Neural cell (in vitro differentiated cells): Measurements from ENCODE around the gene E4F1. TPM values are rescaled to one million over a fixed set of nuclear protein-coding genes. Genes with fewer than 3 reads are reported as not detected.

Source experiments
- H2AFZ ChIP-seq: fragments of 200-600, 300-800 bp; sonication (generic), shearing (Covaris generic); 2 replicates; pipeline ENCODE4 v1.6.0; 2014; ENCODE audit warnings: low read depth, mild to moderate bottlenecking, antibody characterized with exemption, low read length, moderate library complexity
- H3F3A ChIP-seq: fragments of 200-600 bp; shearing (Covaris generic); 2 replicates; pipeline ENCODE4 v1.6.1; 2016; ENCODE audit warnings: mild to moderate bottlenecking, moderate library complexity, mixed read lengths, antibody characterized with exemption, low read length; ENCODE audit not compliant: insufficient read depth, poor library complexity, severe bottlenecking
- H3K27ac ChIP-seq: fragments of 200-600, 300-800 bp; sonication (generic), shearing (Covaris generic); 2 replicates; pipeline ENCODE4 v1.5.1; 2014; ENCODE audit warnings: mild to moderate bottlenecking, low read length, moderate library complexity
- H3K27me3 ChIP-seq: fragments of 300-800, 200-600 bp; sonication (generic), shearing (Covaris generic); 2 replicates; pipeline ENCODE4 v1.6.0; 2014; ENCODE audit warnings: mild to moderate bottlenecking, low read depth, low read length, moderate library complexity; ENCODE audit not compliant: insufficient read depth
- H3K36me3 ChIP-seq: fragments of 300-800, 200-600 bp; sonication (generic), shearing (Covaris generic); 2 replicates; pipeline ENCODE4 v1.5.1; 2014; ENCODE audit warnings: mild to moderate bottlenecking, antibody characterized with exemption, low read length, moderate library complexity; ENCODE audit not compliant: insufficient read depth
- H3K4me2 ChIP-seq: fragments of 300-800, 200-600 bp; sonication (generic), shearing (Covaris generic); 2 replicates; pipeline ENCODE4 v1.6.0; 2014; ENCODE audit warnings: mild to moderate bottlenecking, low read length
- H3K4me3 ChIP-seq: fragments of 300-800, 200-600 bp; sonication (generic), shearing (Covaris generic); 2 replicates; pipeline ENCODE4 v1.5.1; 2014; ENCODE audit warnings: mild to moderate bottlenecking, low read length, moderate library complexity
- H3K79me2 ChIP-seq: fragments of 200-600 bp; shearing (Covaris generic); replicated peaks from 2 replicates; pipeline ENCODE4 v1.6.0; 2014; ENCODE audit warnings: mild to moderate bottlenecking, low read length, moderate library complexity; ENCODE audit not compliant: insufficient read depth
- H3K9ac ChIP-seq: fragments of 300-800, 200-600 bp; sonication (generic), shearing (Covaris generic); 2 replicates; pipeline ENCODE4 v1.6.1; 2016; ENCODE audit warnings: mild to moderate bottlenecking, low read length, mixed read lengths
- H3K9me2 ChIP-seq: fragments of 200-600 bp; shearing (Covaris generic); 2 replicates; pipeline ENCODE4 v1.6.1; 2016; ENCODE audit warnings: mild to moderate bottlenecking, low read length, mixed read lengths; ENCODE audit not compliant: insufficient read depth
- H3K9me3 ChIP-seq: fragments of 200-600, 300-800 bp; sonication (generic), shearing (Covaris generic); 2 replicates; pipeline ENCODE4 v1.6.1; 2016; ENCODE audit warnings: mild to moderate bottlenecking, mixed run types, low read length, moderate library complexity, mixed read lengths
- H4K20me1 ChIP-seq: fragments of 200-600 bp; shearing (Covaris generic); 2 replicates; pipeline ENCODE4 v1.6.1; 2016; ENCODE audit warnings: mild to moderate bottlenecking, mixed run types; ENCODE audit not compliant: insufficient read depth
- CTCF ChIP-seq: fragments of 450-650 bp; IDR thresholded peaks from 2 replicates; pipeline ENCODE4 v1.5.1; 2014; ENCODE audit warnings: antibody characterized with exemption, mild to moderate bottlenecking, moderate library complexity; ENCODE audit not compliant: poor library complexity, severe bottlenecking
- EP300 ChIP-seq: fragments of 450-650 bp; conservative IDR thresholded peaks from 2 replicates; pipeline ENCODE4 v1.6.1; 2014; ENCODE audit warnings: antibody characterized with exemption, mild to moderate bottlenecking, moderate library complexity; ENCODE audit not compliant: poor library complexity, severe bottlenecking
- EZH2 ChIP-seq: fragments of 200-600, 300-800 bp; shearing (Covaris generic), sonication (generic); IDR thresholded peaks from 2 replicates; pipeline ENCODE4 v1.6.1; 2014; ENCODE audit warnings: antibody characterized with exemption, low read length, borderline replicate concordance, mild to moderate bottlenecking; ENCODE audit not compliant: insufficient read depth, poor library complexity, severe bottlenecking
- MXI1 ChIP-seq: fragments of 450-650 bp; conservative IDR thresholded peaks from 2 replicates; pipeline ENCODE4 v1.6.1; 2014; ENCODE audit warnings: antibody characterized with exemption, mild to moderate bottlenecking; ENCODE audit not compliant: poor library complexity, severe bottlenecking
- POLR2AphosphoS5 ChIP-seq: IDR thresholded peaks from 2 replicates; pipeline ENCODE4 v1.6.1; 2012
- RAD21 ChIP-seq: fragments of 450-650 bp; conservative IDR thresholded peaks from 2 replicates; pipeline ENCODE4 v1.6.1; 2014; ENCODE audit warnings: antibody characterized with exemption, mild to moderate bottlenecking, moderate library complexity
- REST ChIP-seq: IDR thresholded peaks from 2 replicates; pipeline ENCODE4 v1.6.1; 2012; ENCODE audit warnings: borderline replicate concordance
- SMC3 ChIP-seq: fragments of 450-650 bp; conservative IDR thresholded peaks from 2 replicates; pipeline ENCODE4 v1.6.1; 2014; ENCODE audit warnings: antibody characterized with exemption, mild to moderate bottlenecking, moderate library complexity; ENCODE audit not compliant: poor library complexity
- TAF1 ChIP-seq: IDR thresholded peaks from 2 replicates; pipeline ENCODE4 v1.6.1; 2012; ENCODE audit warnings: low read depth
- polyA plus RNA-seq: library from polyadenylated mRNA; depleted of rRNA; stranded (reverse); fragments of >200 nt; gene quantifications from 2 replicates; pipeline ENCODE4 v1.2.3, GENCODE V29; 2014

Gene E4F1
- polyA plus RNA-seq, 1 donor from 2014 or later: 64.9 TPM

GRCh38 chr16:2189252-2189893 is 34.0 kb upstream of the E4F1 start:
- H3K9ac ChIP-seq: no peak overlapping the region
- TF ChIP-seq SMC3 (no peak), MXI1 (no peak), EP300 (no peak)
- H3K36me3 ChIP-seq: no peaks in the 10 kb centered on the region
- no peaks in the 10 kb centered on the region for H3K27me3 ChIP-seq
- H4K20me1 ChIP-seq: no peaks in the 10 kb centered on the region
- no peaks in the 10 kb centered on the region for H3F3A ChIP-seq
- H3K4me2 ChIP-seq: no peak overlapping the region
- no peak overlapping the region for H3K4me3 ChIP-seq
- no peaks in the 10 kb centered on the region for H3K9me2 ChIP-seq
- no peaks in the 10 kb centered on the region for H3K9me3 ChIP-seq
- no peaks in the 10 kb centered on the region for H3K79me2 ChIP-seq
- H2AFZ ChIP-seq: no peak overlapping the region
- no peak overlapping the region for H3K27ac ChIP-seq

GRCh38 chr16:2190002-2190658 is 33.3 kb upstream of the E4F1 start:
- Histone ChIP-seq H3K4me3 (no peak overlapping the region), H2AFZ (no peak overlapping the region), H3K9me3 (no peaks in the 10 kb centered on the region), H3K4me2 (no peak overlapping the region), H3F3A (no peaks in the 10 kb centered on the region), H3K27me3 (no peaks in the 10 kb centered on the region), H3K9ac (no peak overlapping the region), H3K27ac (no peak overlapping the region), H4K20me1 (no peaks in the 10 kb centered on the region), H3K36me3 (no peaks in the 10 kb centered on the region), H3K79me2 (peaks cover 2% of the 10 kb centered on the region), H3K9me2 (no peaks in the 10 kb centered on the region)
- no peak for TF ChIP-seq CTCF
- TF ChIP-seq MXI1: no peak
- TF ChIP-seq RAD21: no peak
- no peak for TF ChIP-seq POLR2AphosphoS5
- TF ChIP-seq EP300: no peak
- no peak for TF ChIP-seq REST
- no peak for TF ChIP-seq TAF1
- TF ChIP-seq SMC3: no peak
- no peak for TF ChIP-seq EZH2
